Effector memory CD4-positive, alpha-beta T cell (primary cell): ENCODE data around the gene PCNT.

Experiments
- DNase-seq, 3 donors: peaks; one replicate each; pipeline ENCODE4 v3.0.0-alpha.2; 2020
- H3K27ac ChIP-seq: 2 replicates; pipeline ENCODE4 v1.7.0; 2013; ENCODE audit warnings: mild to moderate bottlenecking, low read length, moderate library complexity; ENCODE audit not compliant: insufficient read depth, poor library complexity, severe bottlenecking
- H3K27me3 ChIP-seq: replicated peaks from 2 replicates; pipeline ENCODE4 v1.7.0; 2013; ENCODE audit warnings: mild to moderate bottlenecking, low read length; ENCODE audit not compliant: insufficient read depth, control insufficient read depth, poor library complexity, severe bottlenecking
- H3K36me3 ChIP-seq: 2 replicates; pipeline ENCODE4 v1.7.0; 2013; ENCODE audit warnings: mild to moderate bottlenecking, low read length, moderate library complexity; ENCODE audit not compliant: control insufficient read depth, insufficient read depth
- H3K4me1 ChIP-seq: 2 replicates; pipeline ENCODE4 v1.7.0; 2013; ENCODE audit warnings: low read length, mild to moderate bottlenecking; ENCODE audit not compliant: control insufficient read depth, insufficient read depth, poor library complexity, severe bottlenecking
- H3K4me3 ChIP-seq: 2 replicates; pipeline ENCODE4 v1.7.0; 2013; ENCODE audit warnings: low read length, low read depth, mild to moderate bottlenecking; ENCODE audit not compliant: insufficient read depth, poor library complexity, severe bottlenecking
- H3K9me3 ChIP-seq: 2 replicates; pipeline ENCODE4 v1.7.0; 2013; ENCODE audit warnings: mild to moderate bottlenecking, low read length, moderate library complexity; ENCODE audit not compliant: control insufficient read depth

The PCNT gene

DNA sequence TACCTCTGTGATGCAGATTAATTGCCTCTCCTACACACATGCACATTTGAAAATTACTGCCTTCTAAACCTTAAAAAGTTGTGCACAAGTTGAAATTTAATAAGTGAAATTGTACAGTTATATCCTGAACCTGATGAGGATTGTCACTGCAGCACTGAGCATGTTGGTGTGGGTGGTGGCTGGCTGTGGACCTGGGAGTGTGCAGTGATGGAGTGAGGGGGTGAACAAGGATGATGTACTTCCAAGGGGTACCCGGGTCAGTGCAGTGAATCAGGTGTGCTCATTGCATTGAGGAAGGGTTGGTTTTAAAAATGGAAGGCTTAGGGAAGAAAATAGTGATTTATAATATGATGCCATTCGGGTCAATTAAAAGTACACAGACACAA, 158.9 kb downstream of the PCNT start:
- DNase-seq = no peak
- H3K4me1 ChIP-seq = no peaks in the 10 kb centered on the region
- H3K36me3 ChIP-seq = peaks cover 4% of the 10 kb centered on the region
- H3K9me3 ChIP-seq = no peaks in the 10 kb centered on the region
- no peaks in the 10 kb centered on the region for H3K27me3 ChIP-seq
- no peak overlapping the region for H3K27ac ChIP-seq
- H3K4me3 ChIP-seq = no peak overlapping the region

DNA sequence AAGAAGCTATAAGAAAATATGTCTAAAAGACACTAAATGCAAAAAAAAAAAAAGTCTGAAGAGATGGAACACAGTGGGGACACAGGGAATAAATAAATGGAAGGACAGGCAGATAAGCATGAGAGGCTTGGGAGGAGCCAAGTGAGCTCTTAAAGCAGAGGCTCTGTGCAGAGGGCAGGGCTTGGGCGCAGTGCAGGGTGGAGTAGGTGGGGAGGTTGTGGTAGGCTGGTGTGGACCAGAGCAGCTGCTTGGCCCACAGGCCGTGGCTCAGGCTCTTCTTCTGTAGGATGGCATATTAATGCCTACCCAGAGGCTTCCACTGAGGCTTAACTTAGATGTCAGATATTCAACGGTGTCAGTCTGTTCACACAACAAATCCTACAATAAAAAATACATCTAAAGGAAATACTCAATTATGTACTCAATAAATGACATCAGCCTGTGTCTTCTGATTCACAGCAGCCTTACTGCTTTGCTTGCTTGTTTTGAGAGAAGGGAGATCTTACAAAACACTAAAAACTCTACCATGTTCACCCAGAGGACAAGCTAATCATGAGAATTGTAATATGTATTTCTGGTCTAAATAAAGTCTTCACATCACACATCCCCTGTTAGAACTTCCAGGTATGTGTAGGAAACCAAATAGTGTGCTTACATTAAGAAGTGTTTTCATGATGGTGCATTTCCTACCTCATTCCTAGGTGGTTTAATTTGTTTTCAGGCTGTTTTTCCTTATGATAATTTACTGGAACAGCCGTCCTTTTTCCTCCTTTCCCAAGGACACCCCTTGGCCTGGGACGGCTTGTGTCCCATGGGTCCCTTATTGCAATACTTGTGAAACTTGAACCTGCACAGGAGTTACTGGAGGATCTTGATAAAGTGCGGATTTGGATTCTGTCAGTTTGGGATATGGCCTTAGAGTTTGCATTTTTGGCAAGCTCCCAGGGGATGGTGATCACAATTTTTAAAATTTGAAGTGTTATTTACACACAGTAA, 159.6 kb downstream of the PCNT start:
- H3K4me1 ChIP-seq = no peaks in the 10 kb centered on the region
- no peaks in the 10 kb centered on the region for H3K9me3 ChIP-seq
- H3K27me3 ChIP-seq = no peaks in the 10 kb centered on the region
- DNase-seq = no peak
- no peak overlapping the region for H3K4me3 ChIP-seq
- peaks cover 4% of the 10 kb centered on the region for H3K36me3 ChIP-seq
- no peak overlapping the region for H3K27ac ChIP-seq

DNA sequence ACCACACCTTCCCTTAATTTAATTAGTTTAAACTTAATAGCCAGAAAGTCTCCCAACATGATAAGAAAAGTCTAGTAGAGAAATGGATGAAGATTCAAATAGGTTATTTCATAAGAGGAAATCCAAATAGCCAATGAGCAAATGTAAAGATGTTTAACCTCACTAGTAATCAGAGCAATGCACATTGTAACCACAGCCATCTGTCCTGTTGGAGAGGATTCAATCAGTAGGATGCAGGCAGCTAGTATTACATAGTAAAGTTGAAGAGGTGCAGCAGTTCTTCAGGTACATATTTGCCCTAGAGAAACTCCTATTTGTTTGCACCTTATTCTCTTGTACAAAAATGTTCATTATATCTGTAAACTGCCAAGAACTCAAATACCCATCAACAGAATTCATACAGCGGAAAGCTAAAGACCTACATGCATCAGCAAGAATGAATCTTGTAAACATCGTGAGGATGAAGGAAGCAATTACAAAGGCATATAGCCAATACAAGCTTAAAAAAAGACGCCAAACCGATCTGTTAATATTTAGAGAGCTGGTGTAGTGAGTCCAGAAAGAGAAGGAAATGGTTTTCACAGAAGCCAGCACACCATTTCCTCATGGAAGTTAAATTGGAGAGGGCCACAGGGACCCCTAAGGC, 162.6 kb downstream of the PCNT start:
- H3K9me3 ChIP-seq = no peaks in the 10 kb centered on the region
- H3K4me1 ChIP-seq = no peaks in the 10 kb centered on the region
- DNase-seq = no peak
- H3K27me3 ChIP-seq = no peaks in the 10 kb centered on the region
- no peak overlapping the region for H3K4me3 ChIP-seq
- H3K27ac ChIP-seq = no peak overlapping the region
- H3K36me3 ChIP-seq = peaks cover 21% of the 10 kb centered on the region

DNA sequence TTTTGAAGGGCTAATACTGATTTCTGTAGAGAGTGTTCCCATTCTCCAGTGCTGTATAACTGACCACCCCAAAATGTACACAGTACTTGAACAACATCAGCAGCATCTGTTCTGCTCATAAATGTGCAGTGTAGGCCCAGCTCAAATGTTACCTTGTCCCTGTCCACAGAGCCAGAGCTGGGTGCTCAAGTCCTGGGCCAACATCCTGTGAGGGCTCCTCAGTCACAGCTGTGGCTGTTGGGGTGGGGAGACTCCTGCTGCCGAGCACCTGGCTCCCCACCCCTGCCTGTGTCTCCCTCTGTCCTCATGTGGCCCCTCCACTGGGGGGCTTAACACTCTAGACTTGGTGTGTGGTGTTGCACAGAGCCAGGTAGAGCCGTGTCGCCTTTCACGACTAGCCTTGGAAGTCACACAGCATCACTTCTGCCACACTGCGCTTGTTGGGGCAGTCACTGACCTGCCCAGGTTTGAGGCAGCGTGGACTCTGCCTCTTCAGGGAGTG, 165.3 kb downstream of the PCNT start:
- Histone ChIP-seq H3K27me3 (no peaks in the 10 kb centered on the region), H3K4me3 (no peak overlapping the region), H3K9me3 (no peaks in the 10 kb centered on the region), H3K36me3 (peaks cover 36% of the 10 kb centered on the region), H3K4me1 (no peaks in the 10 kb centered on the region), H3K27ac (no peak overlapping the region)
- DNase-seq = no peak

DNA sequence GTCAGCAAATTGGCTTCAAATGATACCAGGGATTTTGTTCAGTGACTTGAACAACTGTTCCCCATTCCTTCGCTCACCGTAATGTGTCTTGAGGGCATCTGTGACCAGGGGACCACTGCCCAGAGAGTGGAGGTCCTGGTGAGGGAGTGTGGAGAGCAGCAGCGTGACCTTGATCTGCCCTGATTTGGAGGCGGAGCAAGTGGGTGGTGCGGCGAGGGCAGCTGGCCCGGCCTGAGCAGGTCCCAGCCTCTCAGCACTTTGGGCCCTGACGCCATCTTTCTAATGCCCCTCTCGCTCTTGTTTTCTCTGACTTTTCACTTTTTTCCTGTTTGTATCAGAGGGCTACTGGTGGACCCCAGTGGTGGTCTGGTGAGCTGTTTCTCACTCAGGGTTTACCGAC, 165.8 kb downstream of the PCNT start:
- DNase-seq = no peak
- Histone ChIP-seq H3K4me3 (no peak overlapping the region), H3K27ac (no peak overlapping the region), H3K27me3 (no peaks in the 10 kb centered on the region), H3K36me3 (peaks cover 42% of the 10 kb centered on the region), H3K4me1 (no peaks in the 10 kb centered on the region), H3K9me3 (no peaks in the 10 kb centered on the region)

DNA sequence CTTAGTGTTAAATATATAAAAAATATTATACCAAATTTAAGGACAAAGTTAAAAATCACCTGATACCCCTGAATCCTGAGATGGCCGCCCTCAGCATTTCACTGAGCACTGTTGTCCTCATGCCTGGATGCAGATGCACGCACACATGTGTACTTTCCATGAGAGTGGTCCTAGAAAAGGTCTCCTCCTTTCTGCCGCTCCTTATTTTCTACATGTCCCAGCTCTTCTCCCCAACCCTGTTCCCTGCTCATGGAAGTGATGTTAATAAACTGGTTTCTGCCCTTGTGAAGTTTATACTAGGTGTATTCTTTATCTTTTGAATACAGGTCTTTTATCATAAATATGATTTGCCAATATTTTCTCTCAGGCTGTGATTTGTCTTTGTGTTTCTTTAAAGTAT, 167.6 kb downstream of the PCNT start:
- peaks cover 43% of the 10 kb centered on the region for H3K36me3 ChIP-seq
- DNase-seq = no peak
- no peaks in the 10 kb centered on the region for H3K27me3 ChIP-seq
- H3K9me3 ChIP-seq = no peaks in the 10 kb centered on the region
- H3K27ac ChIP-seq = no peak overlapping the region
- H3K4me3 ChIP-seq = no peak overlapping the region
- H3K4me1 ChIP-seq = no peaks in the 10 kb centered on the region

DNA sequence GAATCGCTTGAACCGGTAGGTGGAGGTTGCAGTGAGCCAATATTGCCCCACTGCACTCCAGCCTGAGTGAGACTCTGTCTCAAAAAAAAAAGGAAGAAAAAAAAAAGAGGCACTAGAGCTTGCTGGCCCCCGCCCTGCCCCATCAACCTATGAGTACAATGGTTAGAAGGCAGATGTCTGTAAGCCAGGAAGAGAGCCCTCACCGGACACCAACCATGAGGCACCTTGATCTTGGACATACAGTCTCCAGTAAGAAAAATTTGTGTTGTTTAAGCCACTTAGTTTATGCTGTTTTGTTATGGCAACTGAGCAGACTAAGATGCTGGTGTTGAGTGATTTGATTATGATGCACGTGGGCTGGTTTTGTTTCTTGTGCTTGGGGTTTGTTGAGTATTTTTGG, 168.9 kb downstream of the PCNT start:
- Histone ChIP-seq H3K36me3 (peaks cover 46% of the 10 kb centered on the region), H3K9me3 (no peaks in the 10 kb centered on the region), H3K4me1 (no peaks in the 10 kb centered on the region), H3K27ac (no peak overlapping the region), H3K4me3 (no peak overlapping the region), H3K27me3 (no peaks in the 10 kb centered on the region)
- no peak for DNase-seq

DNA sequence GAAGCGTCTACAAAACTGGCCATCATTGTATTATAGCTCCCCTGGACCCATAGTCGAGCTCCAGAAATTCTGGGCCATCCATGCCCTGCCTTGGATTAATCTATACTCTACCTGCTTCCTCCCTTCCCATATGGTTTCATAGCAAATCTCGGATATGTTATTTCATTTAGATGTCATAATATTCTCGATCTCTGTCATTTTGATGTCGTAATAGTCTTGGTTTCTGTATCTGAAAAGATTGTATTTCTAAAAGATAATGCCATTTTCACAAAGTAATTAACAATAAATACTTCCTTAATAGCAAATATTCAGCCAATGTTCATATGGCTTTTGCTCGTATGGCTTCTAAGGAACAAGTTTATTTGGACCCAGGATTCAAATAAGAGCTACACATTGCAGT, 169.9 kb downstream of the PCNT start:
- Histone ChIP-seq H3K27ac (no peak overlapping the region), H3K4me3 (no peak overlapping the region), H3K36me3 (peaks cover 55% of the 10 kb centered on the region), H3K9me3 (no peaks in the 10 kb centered on the region), H3K27me3 (no peaks in the 10 kb centered on the region), H3K4me1 (no peaks in the 10 kb centered on the region)
- no peak for DNase-seq
